SKM-1 treated with dmso at 0.1 percent for 144 hours (cell line): ENCODE data around the gene INTS14.
"Not testable (repeated sequence)": the region's sequence is repeated elsewhere in the genome, so short reads cannot be mapped to it uniquely, and the experiment has no call there.

Experiments used
- DNase-seq: peaks from one replicate; lab custom pipeline; 2025; ENCODE audit not compliant: unreplicated experiment; lab: John Stamatoyannopoulos, UW

The INTS14 gene

DNA sequence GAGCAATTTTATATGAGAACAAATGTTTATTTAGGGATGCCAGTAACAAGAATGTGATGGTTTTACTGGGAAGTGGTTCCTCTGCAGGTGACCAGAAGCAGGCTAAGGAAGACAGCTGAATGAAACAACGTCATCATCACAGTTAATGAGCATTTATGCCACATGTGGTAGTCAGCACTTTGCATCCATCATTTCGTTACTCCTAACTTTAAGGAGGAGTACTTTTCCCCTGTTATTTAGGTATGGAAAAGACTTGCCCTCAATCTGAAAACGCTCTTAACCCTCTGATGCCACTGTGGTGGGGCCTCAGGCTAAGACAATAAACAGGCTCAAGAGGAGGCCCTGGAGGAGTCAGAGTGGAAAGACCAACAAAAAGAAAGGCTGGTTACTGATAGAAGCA is 31.2 kb downstream of the INTS14 start:
- no peak for DNase-seq

DNA sequence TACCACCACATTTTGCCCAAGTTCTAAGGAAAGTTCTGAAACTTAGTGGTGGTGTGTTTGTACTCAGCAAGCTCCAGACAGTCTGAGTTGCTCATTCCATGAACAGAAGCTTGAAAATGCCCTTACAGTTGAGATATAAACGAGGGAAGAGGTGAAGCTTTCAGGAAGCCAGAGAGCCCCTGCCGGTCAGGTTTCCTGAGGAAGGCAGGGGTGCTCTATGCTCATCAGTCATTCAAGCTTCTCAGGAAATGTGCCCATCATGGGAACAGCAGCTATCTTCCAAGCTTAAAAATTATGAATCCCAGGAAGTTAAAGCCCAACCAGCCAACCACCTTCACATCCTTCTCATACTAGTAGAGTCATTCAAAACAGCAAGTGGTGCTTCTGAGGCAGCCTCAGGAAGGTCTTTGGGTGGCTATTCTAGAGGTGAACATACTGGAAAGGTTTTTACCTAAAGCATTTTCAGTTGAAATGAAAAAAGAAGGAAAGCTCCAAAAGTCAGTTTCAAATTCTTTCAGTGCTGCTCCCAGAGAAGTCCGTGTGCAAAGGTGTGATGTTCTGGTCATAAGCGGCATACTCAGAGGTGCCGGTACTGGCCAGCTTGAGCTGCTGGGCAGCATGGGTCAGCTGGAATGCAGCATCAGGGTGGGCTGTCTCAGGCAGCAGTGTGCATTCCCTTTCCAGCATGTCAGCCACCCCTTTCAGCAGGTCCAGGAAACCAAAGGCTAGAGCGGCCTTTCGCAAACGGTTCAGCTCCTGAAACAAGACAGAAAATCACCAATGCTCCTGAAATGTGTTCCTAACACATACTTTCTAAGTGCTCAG is 31.8 kb downstream of the INTS14 start:
- DNase-seq, result no peak

DNA sequence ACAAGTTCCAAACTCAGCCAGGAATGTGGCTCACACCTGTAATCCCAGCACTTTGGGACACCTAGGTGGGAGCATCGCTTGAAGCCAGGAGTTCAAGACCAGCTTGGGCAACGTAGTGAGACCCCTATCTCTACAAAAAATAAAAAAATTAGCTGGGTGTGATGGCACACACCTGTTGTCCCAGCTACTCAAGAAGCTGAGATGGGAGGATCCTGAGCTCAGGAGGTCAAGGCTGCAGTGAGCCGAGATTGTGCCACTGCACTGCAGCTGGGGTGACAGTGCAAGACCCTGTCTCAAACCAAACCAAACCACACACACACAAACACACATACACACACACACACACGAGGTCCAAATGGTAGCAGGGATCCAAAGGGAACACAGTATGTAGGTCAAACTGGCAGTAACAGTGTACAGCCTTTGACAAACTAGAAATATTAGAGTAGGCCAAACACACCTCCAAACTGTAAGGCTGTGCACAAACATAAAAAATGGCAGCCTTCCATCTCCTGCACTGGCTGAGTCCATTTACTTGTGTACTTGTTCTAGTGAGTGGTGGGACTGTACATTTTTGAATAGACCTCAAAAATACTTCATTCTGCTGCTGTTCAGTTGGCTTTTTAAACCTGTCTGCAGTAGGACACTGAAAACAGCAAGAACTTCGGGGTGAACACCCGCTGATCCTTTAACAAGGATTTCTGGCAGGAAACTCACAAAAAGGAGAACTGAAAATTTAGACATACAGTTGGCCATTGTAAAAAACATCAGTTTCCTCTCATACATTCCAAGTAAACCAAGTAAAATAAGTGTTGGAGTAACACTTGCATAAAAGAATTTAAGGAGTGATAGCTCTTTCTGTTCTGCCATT is 33.6 kb downstream of the INTS14 start:
- no peak for DNase-seq

DNA sequence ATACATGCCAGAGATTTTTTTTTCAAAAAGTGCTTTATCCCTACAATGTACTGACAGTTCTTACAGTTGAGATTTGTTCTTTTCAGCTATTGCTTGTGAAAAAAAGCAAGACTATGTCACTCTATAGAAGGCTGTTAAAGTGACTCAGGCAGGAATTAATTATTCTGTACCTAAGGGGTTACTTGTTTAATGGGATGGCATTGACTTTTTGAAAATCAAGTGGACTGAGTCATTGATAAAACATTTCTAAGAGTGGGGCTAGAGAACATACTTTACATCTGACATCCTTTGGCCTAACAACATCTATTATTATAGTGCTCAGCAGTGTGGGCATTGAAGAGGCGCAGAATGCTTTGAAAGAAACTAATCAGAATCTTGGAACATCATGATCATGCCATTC is 34.3 kb downstream of the INTS14 start:
- no peak for DNase-seq

DNA sequence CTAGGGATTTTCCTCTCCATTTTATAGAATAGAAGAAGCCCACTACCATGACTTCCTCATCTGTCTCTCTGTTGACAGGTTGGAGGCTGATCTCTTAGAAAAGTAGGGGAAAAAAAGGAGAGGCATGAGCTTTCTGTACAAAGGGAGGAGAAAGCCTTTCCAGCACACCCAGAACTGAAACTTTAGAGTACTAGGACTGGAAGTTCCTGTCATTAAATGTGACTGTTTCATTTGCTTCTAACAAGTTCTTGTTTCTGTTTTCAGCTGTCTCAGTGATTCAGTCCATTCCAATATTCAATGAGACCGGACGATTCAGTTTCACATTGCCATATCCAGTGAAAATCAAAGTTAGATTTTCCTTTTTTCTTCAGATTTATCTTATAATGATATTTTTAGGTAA is 39.0 kb downstream of the INTS14 start:
- DNase-seq, result no peak

DNA sequence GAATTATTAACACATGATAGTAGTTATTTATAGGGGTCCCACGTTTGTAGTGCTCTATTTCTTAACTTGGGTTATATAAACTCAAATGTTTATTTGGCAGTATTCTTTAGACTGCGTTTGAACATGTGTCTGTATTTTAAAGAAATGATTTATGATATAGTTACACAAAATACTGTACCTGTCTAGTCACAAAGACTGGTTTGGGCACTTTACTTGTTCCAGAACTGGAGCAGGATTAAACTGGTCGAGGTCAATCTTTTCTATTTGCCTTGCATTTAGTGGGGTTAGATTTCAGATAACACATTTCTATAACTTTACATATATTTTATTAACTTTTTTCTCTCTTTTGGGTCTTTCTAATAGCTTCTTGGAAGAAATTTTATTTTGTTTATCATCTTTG is 41.2 kb downstream of the INTS14 start:
- no peak for DNase-seq

DNA sequence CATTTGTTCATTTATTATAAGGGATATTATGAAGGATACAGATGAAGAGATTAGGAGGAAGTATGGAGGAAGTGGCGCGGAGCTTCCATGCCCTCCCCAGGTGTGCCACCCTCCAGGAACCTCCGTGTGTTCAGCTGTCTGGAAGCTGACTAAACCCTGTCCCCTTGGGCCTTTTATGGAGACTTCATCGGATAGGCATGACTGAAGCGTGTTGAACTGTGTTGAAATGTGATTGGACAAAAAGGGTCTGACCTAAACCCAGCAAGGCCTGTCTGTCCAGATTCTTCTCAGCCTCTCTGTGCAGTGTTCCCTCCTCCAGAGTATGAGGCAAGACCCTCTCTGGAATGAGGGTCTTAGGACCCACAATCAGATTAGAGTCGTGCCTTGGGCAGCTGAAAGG is 49.0 kb downstream of the INTS14 start:
- no peak for DNase-seq

DNA sequence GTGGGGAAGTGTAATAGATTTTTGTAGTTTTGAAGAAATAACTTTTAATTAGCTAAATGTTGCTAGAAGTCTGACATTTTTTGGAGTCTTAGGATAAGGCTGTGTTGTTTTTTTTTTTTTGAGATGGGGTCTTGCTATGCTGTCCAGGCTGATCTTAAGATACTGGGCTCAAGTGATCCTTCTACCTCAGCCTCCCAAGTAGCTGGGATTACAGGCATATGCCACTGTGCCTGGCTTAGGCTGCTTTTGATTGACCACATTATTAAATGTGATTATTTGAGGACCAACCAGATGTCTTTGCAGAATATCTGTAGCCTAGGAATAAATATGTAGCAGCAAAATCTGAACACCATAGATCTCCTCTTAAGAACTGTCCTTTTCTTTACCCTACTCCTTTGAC is 51.0 kb downstream of the INTS14 start:
- no peak for DNase-seq

DNA sequence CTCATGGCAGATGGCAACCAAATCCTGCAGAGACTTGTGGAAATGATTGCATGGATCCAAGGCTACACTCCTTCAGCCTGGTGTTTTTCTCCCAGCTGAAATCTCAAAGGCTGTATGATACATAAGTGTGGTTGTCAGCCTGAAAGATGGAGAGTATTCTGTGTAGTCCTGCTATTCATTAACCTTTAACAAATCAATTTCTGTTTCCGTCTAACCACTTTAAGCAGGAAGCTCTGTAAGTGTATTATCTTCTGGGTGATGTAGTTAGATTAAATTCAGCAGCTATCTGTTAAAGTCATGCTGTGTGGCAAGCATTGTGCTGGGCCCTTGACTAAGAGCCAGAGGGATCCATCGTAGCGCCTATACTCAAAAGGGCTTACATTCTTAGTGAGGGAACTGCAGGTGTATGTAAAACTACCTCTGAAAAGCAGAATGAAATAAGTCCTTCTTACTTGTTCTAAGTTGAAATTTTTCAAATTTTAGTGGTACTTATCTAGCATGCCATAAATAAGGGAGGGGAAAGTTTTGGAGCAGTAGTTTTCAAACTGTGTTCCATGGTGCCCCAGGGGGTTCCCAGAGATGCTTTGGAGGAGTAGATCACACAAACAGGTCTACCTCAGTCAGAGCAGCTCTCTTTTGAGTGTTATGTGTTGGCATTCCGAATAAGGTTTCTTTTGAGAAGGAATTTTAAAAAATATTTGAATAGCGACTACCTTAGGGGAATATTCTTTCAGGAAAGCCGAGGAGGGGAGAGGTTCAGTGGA is 51.8 kb downstream of the INTS14 start:
- no peak for DNase-seq

DNA sequence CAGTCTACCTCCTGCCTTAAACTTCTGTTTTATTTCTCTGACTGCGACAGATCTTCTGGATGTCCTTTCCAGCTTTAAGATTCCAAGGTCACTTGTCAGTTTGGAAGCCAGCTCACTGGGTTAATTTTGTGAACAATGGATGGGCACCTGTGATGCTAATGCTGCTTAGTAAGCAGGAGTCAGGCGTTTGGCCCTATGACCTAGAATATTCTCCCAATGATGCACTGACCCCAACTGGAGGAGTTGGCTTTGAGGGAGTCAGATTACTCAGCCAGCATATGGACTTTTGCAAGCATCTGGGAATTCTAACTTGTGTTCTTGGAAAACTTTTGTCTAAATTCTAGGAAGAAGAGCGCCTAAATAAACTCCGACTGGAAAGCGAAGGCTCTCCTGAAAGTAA is 52.6 kb downstream of the INTS14 start:
- DNase-seq, result no peak

DNA sequence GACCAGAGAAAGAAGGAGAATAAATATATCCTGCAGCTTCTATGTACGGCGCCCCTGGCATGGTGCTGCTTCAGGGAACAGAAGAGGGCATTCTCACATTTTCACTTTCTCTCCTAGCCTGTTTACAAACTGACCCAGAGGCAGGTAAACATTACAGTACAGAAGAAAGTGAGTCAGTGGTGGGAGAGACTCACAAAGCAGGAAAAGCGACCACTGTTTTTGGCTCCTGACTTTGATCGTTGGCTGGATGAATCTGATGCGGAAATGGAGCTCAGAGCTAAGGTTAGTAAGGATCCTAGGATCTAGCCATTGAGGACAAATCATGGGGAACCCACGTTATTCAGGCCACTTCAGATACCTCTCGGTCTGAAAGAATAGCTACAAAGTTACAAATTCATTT is 54.3 kb downstream of the INTS14 start:
- no peak for DNase-seq

DNA sequence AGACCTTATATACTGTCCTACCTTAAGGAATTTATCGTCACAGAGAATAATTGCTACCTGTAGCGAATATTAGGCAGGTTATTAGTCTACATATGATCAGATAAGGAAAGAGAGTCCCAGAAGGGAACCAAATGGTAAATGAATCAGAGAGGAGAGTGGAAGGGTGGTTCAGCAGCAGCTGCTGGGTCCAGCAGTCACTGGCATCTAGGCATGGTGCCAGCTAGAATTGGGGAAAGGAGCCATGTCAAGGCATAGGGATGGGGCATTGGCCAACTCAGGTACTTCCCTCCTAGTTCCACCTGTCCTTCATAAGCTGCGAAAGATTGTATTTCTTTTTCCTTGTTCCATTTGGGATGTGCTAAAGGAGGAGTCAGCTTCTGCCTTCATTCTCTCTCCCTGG is 57.2 kb downstream of the INTS14 start:
- no peak for DNase-seq

DNA sequence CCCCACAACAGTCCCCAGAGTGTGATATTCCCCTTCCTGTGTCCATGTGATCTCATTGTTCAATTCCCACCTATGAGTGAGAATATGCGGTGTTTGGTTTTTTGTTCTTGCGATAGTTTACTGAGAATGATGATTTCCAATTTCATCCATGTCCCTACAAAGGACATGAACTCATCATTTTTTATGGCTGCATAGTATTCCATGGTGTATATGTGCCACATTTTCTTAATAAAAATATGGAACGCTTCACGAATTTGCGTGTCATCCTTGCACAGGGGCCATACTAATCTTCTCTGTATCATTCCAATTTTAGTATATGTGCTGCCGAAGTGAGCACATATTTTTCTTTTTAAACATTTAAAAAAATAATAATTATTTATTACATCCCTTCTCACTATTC is 58.1 kb downstream of the INTS14 start:
- not testable (repeated sequence) for DNase-seq

DNA sequence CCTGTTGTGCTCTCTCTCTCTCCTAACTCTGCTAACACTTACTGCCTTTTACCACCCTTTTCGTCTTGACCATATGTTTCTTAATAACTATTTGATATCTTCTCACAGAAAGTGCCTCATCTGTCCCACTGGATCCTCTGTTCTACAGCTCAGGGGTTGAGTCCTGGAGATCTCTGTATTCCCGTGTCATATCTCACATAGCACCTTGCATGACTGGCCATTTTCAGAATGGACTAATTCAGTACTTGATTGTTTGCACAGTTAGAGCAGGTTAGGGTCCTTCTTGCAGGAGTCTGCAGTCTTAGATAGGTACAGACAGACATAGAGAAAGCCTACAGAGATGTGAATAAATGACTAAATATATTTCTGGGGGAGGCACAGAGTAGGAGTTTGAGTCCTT is 59.7 kb downstream of the INTS14 start:
- DNase-seq, result no peak

DNA sequence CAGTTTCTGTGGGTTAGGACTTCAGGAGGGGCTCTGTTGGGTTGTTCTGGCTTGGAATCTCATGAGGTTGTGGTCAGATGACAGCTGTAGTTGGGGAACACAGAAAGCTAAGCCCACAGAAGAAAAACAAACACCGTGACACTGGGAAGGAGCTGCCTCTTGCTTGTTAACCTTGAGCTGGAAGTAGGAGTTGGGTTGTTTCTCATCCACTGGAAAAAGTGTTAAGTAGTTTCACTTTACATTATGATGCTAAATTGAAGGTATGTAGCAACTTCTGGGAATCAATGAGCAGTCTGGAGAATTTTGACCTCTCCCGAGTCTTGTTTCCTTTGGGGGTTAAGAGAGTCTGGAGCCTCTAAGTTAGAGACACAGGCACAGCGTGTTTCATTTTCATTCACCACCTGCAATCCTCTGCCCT is 60.2 kb downstream of the INTS14 start:
- no peak for DNase-seq

DNA sequence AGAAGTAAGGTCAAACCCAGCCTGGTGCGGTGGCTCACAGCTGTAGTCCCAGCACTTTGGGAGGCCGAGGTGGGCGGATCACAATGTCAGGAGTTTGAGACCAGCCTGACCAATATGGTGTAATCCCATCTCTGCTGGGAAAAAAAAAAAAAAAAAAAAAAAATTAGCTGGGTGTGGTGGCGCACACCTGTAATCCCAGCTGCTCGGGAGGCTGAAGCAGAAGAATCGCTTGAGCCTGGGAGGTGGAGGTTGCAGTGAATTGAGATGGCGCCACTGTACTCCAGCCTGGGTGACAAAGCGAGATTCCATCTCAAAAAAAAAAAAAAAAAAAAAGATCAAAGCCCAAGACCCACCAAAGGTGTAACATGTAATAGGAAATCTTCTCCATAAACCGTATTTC is 61.6 kb downstream of the INTS14 start:
- DNase-seq, result not testable (repeated sequence)

DNA sequence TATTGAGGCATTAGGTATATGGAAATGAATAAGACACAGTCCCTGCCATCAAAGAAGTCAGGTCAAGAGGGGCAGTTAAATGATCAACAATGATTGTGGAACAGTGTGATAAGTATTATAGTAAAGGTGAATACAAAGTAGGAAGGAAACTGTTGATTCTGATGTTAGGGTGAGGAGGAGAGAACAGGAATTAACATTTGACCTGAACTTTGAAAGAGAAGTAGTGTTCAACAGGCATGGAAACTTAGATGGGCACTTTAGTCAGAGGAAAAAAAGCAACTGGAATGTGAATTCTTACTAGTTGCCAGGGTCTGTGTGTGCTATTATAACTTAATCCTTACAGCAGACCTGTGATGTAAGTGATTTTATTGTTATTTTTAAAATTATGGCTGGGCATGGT is 63.1 kb downstream of the INTS14 start:
- no peak for DNase-seq

DNA sequence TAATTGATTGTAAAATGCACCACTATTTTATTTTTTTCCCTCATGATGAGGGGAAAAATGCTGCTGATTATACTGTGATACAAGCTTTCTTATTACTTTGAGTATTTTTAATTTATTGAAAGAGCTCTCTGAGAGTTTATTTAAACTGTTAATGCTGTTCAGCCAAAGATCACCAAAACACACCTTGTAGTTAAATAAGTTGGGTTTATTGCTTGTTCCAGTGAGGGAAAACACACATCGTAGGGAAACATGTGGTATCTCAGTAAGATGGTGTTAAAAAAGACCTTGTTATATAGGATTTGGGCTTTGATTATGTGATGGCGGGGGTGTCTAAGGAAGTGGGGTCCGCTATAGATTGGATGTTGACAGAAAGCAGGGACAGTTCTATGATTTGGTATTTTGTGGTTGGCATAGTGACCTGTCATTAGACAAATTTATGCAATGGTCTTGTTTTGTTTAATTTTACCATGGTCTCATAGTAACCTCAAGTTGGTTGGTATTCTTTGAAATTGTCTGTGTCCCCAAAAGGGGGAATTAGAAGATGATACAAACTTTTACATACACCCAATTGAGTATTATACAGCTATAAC is 69.6 kb downstream of the INTS14 start:
- no peak for DNase-seq

DNA sequence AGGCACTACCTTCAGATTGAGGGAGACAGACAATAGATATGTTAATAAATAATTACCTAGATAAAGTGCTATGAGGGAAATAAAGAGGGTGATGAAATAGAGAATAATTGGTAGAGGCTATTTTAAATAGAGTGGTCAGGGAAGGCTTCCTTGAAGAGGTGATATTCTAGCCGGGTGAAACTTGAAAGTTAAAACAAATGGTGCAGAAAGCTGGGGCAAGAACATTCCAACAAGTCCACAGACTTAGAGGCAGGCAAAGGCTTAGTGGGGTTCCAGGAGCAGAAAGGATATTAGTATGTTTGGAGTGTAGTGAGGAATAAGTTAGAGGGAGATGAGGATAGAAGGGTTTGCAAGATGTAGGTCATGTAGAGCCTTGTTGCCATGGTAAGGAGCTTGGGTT is 70.6 kb downstream of the INTS14 start:
- no peak for DNase-seq

DNA sequence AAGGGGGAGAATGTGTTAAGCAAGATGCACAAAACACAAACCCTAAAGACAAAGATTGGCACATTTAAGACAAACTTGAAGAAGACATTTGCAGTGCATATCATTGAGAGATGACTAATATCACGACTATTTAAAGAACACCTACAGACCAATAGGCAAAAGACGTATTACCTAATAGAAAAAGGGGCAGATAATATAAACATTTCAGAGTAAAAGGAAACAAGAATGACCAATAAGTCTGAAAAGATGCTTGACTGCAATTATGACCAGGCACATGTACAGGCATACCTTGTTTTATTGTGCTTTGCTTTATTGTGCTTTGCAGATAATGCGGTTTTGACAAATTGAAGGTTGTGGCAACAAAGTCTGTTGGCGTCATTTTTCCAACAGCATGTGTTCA is 75.7 kb downstream of the INTS14 start:
- no peak for DNase-seq

DNA sequence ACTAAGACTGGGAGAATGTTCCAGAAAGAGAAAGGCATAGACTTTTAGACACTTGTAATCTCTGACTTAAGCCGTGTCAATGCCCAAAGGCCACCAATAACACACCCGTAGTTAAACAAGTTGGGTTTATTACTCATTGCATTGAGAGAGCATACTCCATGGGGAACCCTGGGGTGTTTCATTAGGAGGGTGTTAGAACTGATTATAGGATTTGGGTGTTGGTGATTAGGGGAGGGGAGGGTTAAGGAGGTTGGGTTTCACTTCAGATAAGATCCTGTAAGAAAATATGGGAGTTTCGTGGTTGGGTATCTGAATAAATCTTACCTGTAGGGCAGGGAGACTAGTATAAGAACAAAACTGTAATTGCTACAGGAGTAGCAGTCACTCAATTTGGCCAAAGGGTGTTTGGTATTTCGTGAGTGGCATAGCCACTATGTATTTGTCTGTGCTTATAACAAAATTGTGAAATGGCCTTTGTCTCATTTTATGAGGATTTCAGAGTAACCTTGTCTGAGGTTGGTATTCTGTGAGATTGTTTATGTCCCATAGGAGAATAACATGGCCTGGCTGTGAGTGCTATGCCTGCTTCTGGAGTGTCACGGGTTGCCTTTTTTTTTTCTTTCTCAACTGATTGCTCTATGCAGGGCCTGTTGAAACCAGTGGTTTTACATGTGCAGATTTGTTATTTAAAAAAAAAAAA is 77.7 kb downstream of the INTS14 start:
- DNase-seq, result no peak
